HUDEP-2 (cell line): ENCODE data around the gene SH2D2A.
A peak's percentile ranks its signal among the peaks of the same experiment; 100 is the strongest.

Source experiments
- DNase-seq, 76 experiments: peaks; one replicate each; lab custom pipeline; 2025; ENCODE audit not compliant: unreplicated experiment in 76 of 76; lab: John Stamatoyannopoulos, UW

Gene SH2D2A

GRCh38 chr1:156805766-156806511, 10.7 kb downstream of the SH2D2A start:
- no peak for DNase-seq

- no peak for DNase-seq
Measured at GRCh38 chr1:156804572-156805243, 11.9 kb downstream of the SH2D2A start.

GRCh38 chr1:156804026-156804425, 12.6 kb downstream of the SH2D2A start:
- no peak for DNase-seq

GRCh38 chr1:156803086-156803851, 13.4 kb downstream of the SH2D2A start:
- no peak for DNase-seq

- DNase-seq: no peak
Measured at GRCh38 chr1:156802421-156802935, 14.2 kb downstream of the SH2D2A start.

DNA sequence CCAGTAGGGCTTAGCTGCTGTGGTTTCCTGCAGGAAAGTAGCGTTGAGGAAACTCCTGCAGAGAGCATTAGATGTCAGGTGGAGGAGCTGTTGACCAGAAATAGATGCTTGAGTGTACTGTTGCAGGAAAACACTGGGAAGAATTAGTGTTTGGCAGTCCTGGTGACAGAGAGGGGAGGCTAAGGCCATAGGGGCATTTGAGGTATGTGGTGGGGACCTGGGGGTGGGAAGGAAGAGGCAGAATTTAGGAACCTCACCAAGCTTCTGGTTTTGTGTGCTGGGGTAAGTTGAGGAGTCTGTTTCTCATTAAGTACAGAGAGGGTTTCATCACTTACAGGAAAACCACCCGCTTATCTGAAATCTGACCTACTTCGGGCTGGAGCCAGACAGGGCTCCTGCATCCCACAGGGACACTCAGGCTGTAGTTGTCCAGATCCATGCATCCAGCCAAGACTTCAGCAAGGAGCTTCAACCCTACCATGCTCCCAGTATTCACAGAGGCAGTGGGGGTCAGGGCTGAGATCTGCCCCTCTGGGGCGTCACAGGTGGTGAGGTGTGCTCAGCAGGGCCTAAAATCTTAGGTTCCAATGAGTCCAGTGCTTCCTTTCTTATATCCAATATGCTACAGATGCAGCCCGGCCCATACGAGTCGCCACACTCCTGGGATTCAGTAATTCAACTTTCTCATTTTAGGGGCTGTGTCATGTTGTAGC, 15.1 kb downstream of the SH2D2A start:
- DNase-seq: no peak

- peak in 44 of 76 experiments; percentile 7 to 65 (median 28) for DNase-seq
Measured at GRCh38 chr1:156797212-156797871, 19.3 kb downstream of the SH2D2A start.

GRCh38 chr1:156796340-156797097, 20.1 kb downstream of the SH2D2A start:
- DNase-seq: no peak

- no peak for DNase-seq
Measured at GRCh38 chr1:156795787-156796186, 20.9 kb downstream of the SH2D2A start.

GRCh38 chr1:156795374-156795733, 21.3 kb downstream of the SH2D2A start:
- no peak for DNase-seq

DNA sequence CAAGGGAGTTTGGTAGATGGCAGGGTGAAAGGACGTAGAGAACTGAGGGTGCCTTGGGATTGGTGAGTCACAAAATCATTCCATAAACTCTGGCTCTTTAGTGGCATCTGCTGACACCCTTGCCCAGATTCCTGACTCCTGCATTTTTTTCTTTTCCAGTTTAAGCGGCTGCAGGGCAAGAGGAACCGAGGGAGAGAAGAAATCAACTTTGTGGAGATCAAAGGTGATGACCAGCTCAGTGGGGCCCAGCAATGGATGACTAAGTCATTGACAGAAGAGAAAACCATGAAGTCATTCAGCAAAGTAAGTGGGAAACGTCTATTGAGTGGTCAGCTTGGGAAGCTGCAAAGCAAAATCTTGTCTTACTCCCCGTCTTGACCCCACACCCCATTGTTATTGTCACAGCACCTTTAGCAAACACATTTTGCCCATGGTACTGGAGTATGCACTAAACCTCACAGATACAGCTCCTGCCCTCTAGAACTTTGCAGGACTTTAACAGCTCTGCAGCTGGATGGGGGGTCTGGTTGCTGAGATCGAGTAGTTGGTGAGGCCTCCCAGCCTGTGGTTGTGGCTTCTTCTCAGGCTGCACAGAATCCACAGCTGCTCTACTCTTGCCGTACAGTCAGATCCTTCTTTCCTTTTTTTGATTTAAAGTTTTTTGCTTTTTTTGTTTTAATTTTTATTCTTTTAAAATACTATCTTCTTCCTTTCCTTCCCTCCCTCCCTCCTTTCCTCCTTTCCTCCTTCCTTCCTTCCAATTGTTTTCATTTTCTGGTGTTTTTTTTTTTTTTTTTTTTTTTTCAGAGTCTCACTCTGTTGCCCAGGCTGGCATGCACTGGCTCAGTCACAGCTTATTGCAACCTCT, 21.9 kb downstream of the SH2D2A start:
- no peak for DNase-seq

- no peak for DNase-seq
Measured at GRCh38 chr1:156789621-156790318, 26.9 kb downstream of the SH2D2A start.

GRCh38 chr1:156788136-156788535, 28.5 kb downstream of the SH2D2A start:
- DNase-seq: no peak

DNA sequence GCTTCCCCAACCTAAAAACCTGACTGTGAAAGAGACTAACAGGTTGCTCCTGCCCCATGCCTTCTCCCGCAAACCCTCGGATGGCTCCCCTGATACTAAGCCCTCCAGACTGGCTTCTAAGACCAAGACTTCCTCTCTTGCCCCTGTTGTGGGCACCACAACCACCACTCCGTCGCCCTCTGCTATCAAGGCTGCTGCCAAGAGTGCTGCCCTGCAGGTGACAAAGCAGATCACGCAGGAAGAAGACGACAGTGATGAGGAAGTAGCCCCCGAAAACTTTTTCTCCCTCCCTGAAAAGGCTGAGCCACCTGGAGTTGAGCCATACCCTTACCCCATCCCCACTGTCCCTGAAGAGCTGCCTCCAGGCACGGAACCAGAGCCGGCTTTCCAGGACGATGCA, 30.0 kb downstream of the SH2D2A start:
- no peak for DNase-seq

GRCh38 chr1:156785458-156785857, 31.2 kb downstream of the SH2D2A start:
- no peak for DNase-seq

DNA sequence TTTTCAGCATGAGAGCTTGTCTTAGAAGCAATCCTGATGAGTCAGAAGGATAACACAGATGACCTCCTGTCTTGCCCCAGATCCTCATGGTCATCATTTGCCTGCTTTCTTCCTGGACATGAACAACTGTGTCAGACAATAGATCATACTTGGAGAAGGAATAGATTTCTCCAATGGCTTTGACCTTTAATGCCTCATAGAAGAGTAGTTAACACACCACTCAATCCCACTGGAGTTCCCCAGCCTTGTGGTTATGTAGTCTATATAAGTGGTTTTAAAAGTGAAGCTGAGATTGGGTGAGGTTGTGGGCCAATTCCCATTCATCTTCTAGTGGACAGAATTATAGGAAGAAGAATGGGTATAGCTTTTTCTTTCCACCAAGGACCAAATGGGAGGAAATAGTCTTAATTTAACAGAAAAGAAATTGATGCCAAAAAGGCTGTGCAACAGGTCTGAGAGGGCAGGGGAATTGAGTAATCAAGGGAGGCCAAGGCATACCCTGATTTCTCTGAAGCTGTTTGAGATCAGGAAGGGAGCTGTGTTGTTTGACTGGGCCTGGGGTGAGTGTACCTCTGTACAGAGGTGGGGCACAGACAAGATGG, 35.0 kb downstream of the SH2D2A start:
- no peak for DNase-seq

GRCh38 chr1:156777573-156777972, 39.1 kb downstream of the SH2D2A start:
- no peak for DNase-seq

GRCh38 chr1:156776942-156777341, 39.7 kb downstream of the SH2D2A start:
- DNase-seq: no peak
